Vagina (tissue), 2 donors: ENCODE results near the gene PIMREG.

Experiments
- CTCF ChIP-seq, 3 experiments: fragments of 450-650 bp in 2 of 3; fragments of 200-600 bp in 1 of 3; sonication (generic) in 1 of 3; IDR thresholded peaks; one replicate each; pipeline ENCODE4 v1.5.1; 2017 to 2019; ENCODE audit warnings: antibody characterized with exemption in 3 of 3, mild to moderate bottlenecking in 2 of 3, moderate library complexity in 2 of 3
- POLR2A ChIP-seq, 2 donors: fragments of 450-650 bp; IDR thresholded peaks; one replicate each; pipeline ENCODE4 v1.6.1; 2017; ENCODE audit warnings: antibody characterized with exemption in 2 of 2, mild to moderate bottlenecking in 2 of 2, moderate library complexity in 2 of 2
- POLR2AphosphoS5 ChIP-seq, 2 donors: sonication (generic); formaldehyde crosslinking; IDR thresholded peaks; one replicate each; pipeline ENCODE4 v1.9.0; 2017; ENCODE audit warnings: antibody characterized with exemption in 2 of 2, mild to moderate bottlenecking in 2 of 2, low read depth in 1 of 2; ENCODE audit not compliant: insufficient read depth in 1 of 2

DNA sequence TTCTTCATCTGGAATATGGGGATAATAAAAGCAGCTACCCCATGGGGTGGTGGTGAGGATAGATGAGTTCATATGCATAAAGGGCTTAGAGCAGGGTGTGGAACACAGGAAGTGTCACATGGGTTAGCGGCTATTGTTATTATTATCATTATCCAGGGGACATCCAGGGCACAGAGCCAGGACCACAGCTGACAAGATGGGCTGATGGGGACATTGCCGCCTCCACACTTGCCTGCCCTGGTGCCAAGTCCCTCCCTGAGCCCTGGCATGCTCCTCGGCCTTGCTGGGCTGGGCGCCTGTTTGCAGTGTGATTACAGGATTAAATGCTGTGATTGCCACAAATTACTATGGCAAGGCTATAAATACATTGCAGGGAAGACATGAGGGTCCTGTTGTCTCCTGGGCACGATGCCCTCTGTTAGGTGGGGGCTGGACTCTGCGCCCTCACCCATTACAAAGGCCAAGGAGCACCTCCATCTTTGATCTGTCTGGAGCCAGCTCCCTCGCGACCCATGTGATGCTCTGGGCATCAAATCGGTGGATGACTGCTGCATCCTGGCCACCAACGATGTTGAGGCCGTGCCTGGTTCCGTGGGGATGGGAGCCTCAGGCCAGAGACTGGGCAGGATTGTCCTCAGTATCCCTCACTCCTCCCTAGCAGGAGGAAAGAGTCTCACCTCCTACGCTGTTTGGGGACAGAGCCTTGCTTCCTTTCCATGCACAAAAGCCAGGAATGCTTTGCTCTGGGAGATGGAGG, 43.2 kb downstream of the PIMREG start:
- TF ChIP-seq CTCF (IDR thresholded peaks at IDR 0.05) = no peak
- no peak for TF ChIP-seq POLR2AphosphoS5 (IDR thresholded peaks at IDR 0.05; ENCODE audit: insufficient read depth in 1 of 2, low read depth in 1 of 2)
- TF ChIP-seq POLR2A (IDR thresholded peaks at IDR 0.05) = no peak
